Thyroid gland (tissue), 4 donors: ENCODE measurements around the gene ZNF91.

Experiments used
- CTCF ChIP-seq, 6 experiments: fragments of 200-600 bp in 3 of 6; fragments of 450-650 bp in 3 of 6; sonication (generic) in 3 of 6; IDR thresholded peaks; one replicate each; pipeline ENCODE4 v1.5.1; 2016 to 2019; ENCODE audit warnings: antibody characterized with exemption in 6 of 6, mild to moderate bottlenecking in 2 of 6, inconsistent platforms in 1 of 6, moderate library complexity in 1 of 6
- POLR2A ChIP-seq, 2 donors: fragments of 450-650 bp; IDR thresholded peaks; one replicate each; pipeline ENCODE4 v1.6.1; 2017; ENCODE audit warnings: antibody characterized with exemption in 2 of 2, mild to moderate bottlenecking in 2 of 2, moderate library complexity in 1 of 2

- TF ChIP-seq POLR2A (IDR thresholded peaks at IDR 0.05) (no peak), CTCF (IDR thresholded peaks at IDR 0.05) (no peak)
These were observed 44.9 kb upstream of the ZNF91 start for GRCh38 chr19:23440207-23440606.
